Heart right ventricle (tissue), 16 donors: Measurements from ENCODE around the gene LLGL2. TPM values are rescaled to one million over a fixed set of nuclear protein-coding genes. Genes with fewer than 3 reads are reported as not detected.
"Not testable (repeated sequence)": the region's sequence is repeated elsewhere in the genome, so short reads cannot be mapped to it uniquely, and the experiment has no call there.

Experiments used
- ATAC-seq, 8 donors: fragments of 200-7000 bp; cut with Tn5 transposase; one replicate each; pipeline ENCODE4 v1.9.1; 2020; ENCODE audit warnings: mild to moderate bottlenecking in 8 of 8, moderate library complexity in 8 of 8, moderate number of reproducible peaks in 1 of 8
- DNase-seq, 2 donors: peaks; one replicate each; pipeline ENCODE4 v3.0.0-alpha.2; 2020
- H3K27ac ChIP-seq, 10 donors: fragments of 200-600 bp; sonication (generic) in 2 of 10; one replicate each; pipeline versions ENCODE4 v1.5.0 to v1.8.0; 2020 to 2022; ENCODE audit warnings: mild to moderate bottlenecking in 3 of 10
- H3K27me3 ChIP-seq, 7 donors: fragments of 200-600 bp; one replicate each; pipeline ENCODE4 v1.8.0; 2021 to 2022; ENCODE audit warnings: mild to moderate bottlenecking in 2 of 7
- H3K36me3 ChIP-seq, 9 donors: fragments of 200-600 bp; sonication (generic) in 1 of 9; one replicate each; pipeline versions ENCODE4 v1.5.0 to v1.8.0; 2020 to 2022; ENCODE audit warnings: mild to moderate bottlenecking in 2 of 9
- H3K4me1 ChIP-seq, 9 donors: fragments of 200-600 bp; sonication (generic) in 1 of 9; one replicate each; pipeline versions ENCODE4 v1.5.0 to v1.8.0; 2020 to 2022; ENCODE audit warnings: mild to moderate bottlenecking in 4 of 9
- H3K4me3 ChIP-seq, 10 donors: fragments of 200-600 bp; sonication (generic) in 2 of 10; one replicate each; pipeline versions ENCODE4 v1.5.0 to v1.8.0; 2020 to 2022; ENCODE audit warnings: mild to moderate bottlenecking in 7 of 10, moderate library complexity in 2 of 10
- H3K9me3 ChIP-seq, 11 donors: fragments of 200-600 bp in 10 of 11; sonication (generic) in 2 of 11; one replicate each; pipeline versions ENCODE4 v1.5.0 to v1.8.0; 2013 to 2022; ENCODE audit warnings: mild to moderate bottlenecking in 2 of 11, control low read depth in 1 of 11, moderate library complexity in 1 of 11
- CTCF ChIP-seq, 9 donors: fragments of 200-600 bp; sonication (generic) in 2 of 9; IDR thresholded peaks; one replicate each; pipeline versions ENCODE4 v1.5.0 to v1.8.0; 2021 to 2022; ENCODE audit warnings: antibody characterized with exemption in 9 of 9, mild to moderate bottlenecking in 5 of 9, moderate library complexity in 1 of 9
- WGBS, 2 donors: extraction: QIAGEN DNeasy Blood & Tissue Kit; methylation state at CpG; one replicate each; pipeline ENCODE4 v1.1.7; 2013; ENCODE audit warnings: inconsistent platforms in 1 of 2; 5-methylcytosine and 5-hydroxymethylcytosine counted together
- intact Hi-C, 10 donors: fragments of 100-400 bp; cut with DNase I; formaldehyde crosslinking; loops; one replicate each; pipeline versions ENCODE4 v1.11.1 to v1.14.2; 2022
- polyA plus RNA-seq, 2 donors: library from polyadenylated mRNA; stranded (reverse); fragments of 200-250 nt; gene quantifications; one replicate each; pipeline ENCODE4 v1.2.3, GENCODE V29; 2013
- total RNA-seq, 10 donors: library from RNA; stranded (reverse); fragmentation: NEBNext Ultra II Directional in 3 of 10; extraction: Animal tissue kit (Norgen Biotek cat#: 25700) in 3 of 10; gene quantifications; one replicate each; pipeline versions ENCODE4 v1.2.1 to v1.2.4, GENCODE V29; 2021 to 2023
- donor health status: Arrhythmogenic right ventricular cardiomyopathy.
- donor health status: ischemic (EF 13 %, LVEDD 7.1; RV severe dilation, severe dysfunction).
- donor health status: healthy with polysubstance abuse.
- donor health status: DM: no; HTN: yes; CAD: no.
- donor health status: DM: no; HTN: no; CAD: no.
- donor health status: ischemic (EF 25% LVEDD 6.9; RV normal size, moderate dysfunction).
- donor health status: ischemic (EF 25% LVEDD 5.7; RV mildly dilated, moderate dysfunction).
- donor health status: healthy.
- donor health status: DM: yes; HTN: yes; CAD: no.
- donor health status: Ischemic cardiomyopathy.
- donor health status: ischemic (EF 35%, LVEDD 5.7; RV mildly dilated, moderate dysfunction).
- donor health status: nonischemic (EF 11% LVEDD 7.7; RV severe dilation, severe dysfunction).
- donor health status: DM: yes; HTN: yes; CAD: no.
- donor health status: PGD.
- donor health status: ischemic (EF 29% LVEDD 5.4; RV normal size, mild dysfunction).
- donor health status: nonischemic (EF 23%, LVEDD 6.1; RV moderate dilation, normal function).

Gene LLGL2
- total and polyA plus RNA-seq, 12 donors, result 1.1 to 14.8 (median 3.3) TPM

GRCh38 chr17:75576661-75577060, 51.2 kb downstream of the LLGL2 start:
- Histone ChIP-seq H3K27me3 (no peaks in the 10 kb centered on the region), H3K4me1 (peaks cover 0 to 11% (median 9%) of the 10 kb centered on the region in 9 donors), H3K9me3 (no peaks in the 10 kb centered on the region), H3K4me3 (no peak overlapping the region), H3K27ac (no peak overlapping the region), H3K36me3 (no peaks in the 10 kb centered on the region)
- no peak for TF ChIP-seq CTCF (IDR thresholded peaks at IDR 0.05)
- no peak for ATAC-seq
- intact Hi-C loops, result loop anchor here in 1 of 10 donors (5.0 kb wide), 1 partner anchor 34 kb away; no protein-coding TSS in a partner anchor
- 92% methylated on average over 14 of the region's 15 CpGs for WGBS, 2 donors
- no peak for DNase-seq

- peak overlapping the region in 1 of 10 donors; percentile 23 for H3K4me3 ChIP-seq
- ATAC-seq, H3K36me3 ChIP-seq, H3K27ac ChIP-seq, H3K27me3 ChIP-seq, H3K9me3 ChIP-seq, DNase-seq: not testable (repeated sequence)
- intact Hi-C loops, result loop anchor here in 3 of 10 donors (5.0 to 10.0 kb wide), 3 partner anchors 44 to 156 kb away; partner anchors contain the start of gene LLGL2 (in 1 of the 3)
- H3K4me1 ChIP-seq, result peaks cover 0 to 11% (median 8%) of the 10 kb centered on the region in 9 donors
- 88% methylated on average over 23 of the region's 23 CpGs for WGBS, 2 donors
Observed at GRCh38 chr17:75581121-75581725, 55.7 kb downstream of the LLGL2 start.

GRCh38 chr17:75583197-75583596, 57.7 kb downstream of the LLGL2 start:
- WGBS, 2 donors, result 84 to 95% methylated on average over 6 of the region's 6 CpGs
- not testable (repeated sequence) for DNase-seq, H3K9me3 ChIP-seq, H3K36me3 ChIP-seq, H3K27ac ChIP-seq, ATAC-seq, H3K27me3 ChIP-seq, H3K4me3 ChIP-seq
- intact Hi-C loops, result loop anchor here in 3 of 10 donors (5.0 to 10.0 kb wide), 3 partner anchors 46 to 158 kb away; partner anchors contain the start of gene LLGL2 (in 1 of the 3)
- H3K4me1 ChIP-seq, result peaks cover 4 to 25% (median 17%) of the 10 kb centered on the region in 9 donors

- H3K4me1 ChIP-seq, result peaks cover 7 to 26% (median 17%) of the 10 kb centered on the region in 9 donors
- no peaks in the 10 kb centered on the region for H3K9me3 ChIP-seq
- no peak overlapping the region for H3K27ac ChIP-seq
- intact Hi-C loops, result loop anchor here in 7 of 10 donors (5.0 to 10.0 kb wide), 5 partner anchors 48 to 160 kb away; partner anchors contain the start of genes CASKIN2 (in 5 of the 7), TSEN54 (in 5 of the 7) and LLGL2 (in 1 of the 7)
- DNase-seq (no peak), ATAC-seq (no peak)
- peaks cover 0 to 8% (median 0%) of the 10 kb centered on the region in 7 donors for H3K27me3 ChIP-seq
- H3K36me3 ChIP-seq, result no peaks in the 10 kb centered on the region
- TF ChIP-seq CTCF (IDR thresholded peaks at IDR 0.05), result no peak
- H3K4me3 ChIP-seq, result no peak overlapping the region
- WGBS, 2 donors, result 85 to 92% methylated on average over 7 of the region's 7 CpGs
Observed at GRCh38 chr17:75584849-75585175, 59.3 kb downstream of the LLGL2 start.

GRCh38 chr17:75587675-75588595, 62.4 kb downstream of the LLGL2 start, which contains the start of gene MYO15B:
Gene MYO15B, plus strand, starts transcription at chr17:75587800. Its CDS starts 258 bp downstream, at chr17:75588058.
- Histone ChIP-seq H3K27me3 (peaks cover 0 to 8% (median 0%) of the 10 kb centered on the region in 7 donors), H3K36me3 (peaks cover 0 to 18% (median 0%) of the 10 kb centered on the region in 9 donors), H3K4me1 (peaks cover 9 to 31% (median 21%) of the 10 kb centered on the region in 9 donors), H3K27ac (peak within 1 kb of the TSS; percentile 92 to 99 (median 96)), H3K4me3 (peak within 1 kb of the TSS; percentile 43 to 89 (median 74)), H3K9me3 (no peaks in the 10 kb centered on the region)
- intact Hi-C loops, result loop anchor here in 8 of 10 donors (2.0 to 10.0 kb wide), 5 partner anchors 63 to 163 kb away; partner anchors contain the start of genes CASKIN2 (in 5 of the 8), TSEN54 (in 5 of the 8) and LLGL2 (in 1 of the 8)
- DNase-seq (peak; percentile 70 to 76), ATAC-seq (peak; percentile 37 to 63 (median 50))
- peak in 8 of 9 donors; percentile 15 to 53 (median 40) for TF ChIP-seq CTCF (IDR thresholded peaks at IDR 0.05)
- 5 to 6% methylated on average over 81 to 82 of the region's 82 CpGs for WGBS, 2 donors
